ACHN (cell line): ENCODE results near the gene CDKN3.
"Not testable (repeated sequence)": the region's sequence is repeated elsewhere in the genome, so short reads cannot be mapped to it uniquely, and the experiment has no call there.

Experiments used
- DNase-seq: peaks from one replicate; pipeline ENCODE4 v3.0.0-alpha.2; 2015
- in situ Hi-C: cut with HindIII; loops from 2 replicates; pipeline ENCODE4 v1.10.0; 2017; ENCODE audit warnings: low sequenced_read_pairs, low pct_ligation_motif_present, low pct_unique_long_range_greater_than_20kb

The CDKN3 gene

DNA sequence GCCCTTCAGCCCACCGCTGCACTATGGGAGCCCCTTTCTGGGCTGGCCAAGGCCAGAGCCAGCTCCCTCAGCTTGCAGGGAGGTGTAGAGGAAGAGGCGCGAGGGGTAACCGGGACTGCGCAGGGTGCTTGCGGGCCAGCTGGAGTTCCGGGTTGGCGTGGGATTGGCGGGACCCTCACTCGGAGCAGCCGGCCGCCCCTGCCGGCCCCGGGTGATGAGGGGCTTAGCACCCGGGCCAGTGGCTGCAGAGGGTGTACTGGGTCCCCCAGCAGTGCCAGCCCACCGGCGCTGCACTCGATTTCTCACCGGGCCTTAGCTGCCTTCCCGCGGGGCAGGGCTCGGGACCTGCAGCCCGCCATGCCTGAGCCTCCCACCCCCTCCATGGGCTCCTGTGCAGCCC is 46.2 kb downstream of the CDKN3 start:
- in situ Hi-C loops, DNase-seq: not testable (repeated sequence)

- DNase-seq: no peak
- in situ Hi-C loops: no loop called here
Observed at GRCh38 chr14:54443981-54444380, 47.2 kb downstream of the CDKN3 start.

GRCh38 chr14:54444681-54445080 is 47.9 kb downstream of the CDKN3 start:
- in situ Hi-C loops: no loop called here
- no peak for DNase-seq

GRCh38 chr14:54446161-54446693 is 49.4 kb downstream of the CDKN3 start:
- no peak for DNase-seq

DNA sequence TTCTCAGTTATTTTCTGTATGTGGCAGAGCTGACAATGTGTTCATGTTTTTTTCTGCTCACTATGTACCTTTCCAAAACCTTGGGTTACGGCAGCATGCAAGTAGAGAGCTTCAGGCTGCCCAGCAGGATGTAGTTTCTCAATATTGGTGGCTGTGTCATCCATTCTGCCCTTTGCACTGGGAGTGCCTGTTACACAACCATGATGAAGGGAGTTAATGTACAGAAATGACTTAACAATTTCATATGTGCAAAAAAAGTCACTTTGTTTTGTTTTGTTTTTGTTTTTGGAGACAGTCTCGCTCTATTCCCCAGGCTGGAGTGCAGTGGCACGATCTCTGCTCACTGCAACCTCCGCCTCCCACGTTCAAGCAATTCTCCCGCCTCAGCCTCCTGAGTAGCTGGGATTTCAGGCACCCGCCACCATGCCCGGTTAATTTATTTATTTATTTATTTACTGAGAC is 50.5 kb downstream of the CDKN3 start:
- DNase-seq: no peak
- in situ Hi-C loops: no loop called here

More at GRCh38 chr14:54446161-54446693, 49.4 kb downstream of the CDKN3 start:
- in situ Hi-C loops: no loop called here

DNA sequence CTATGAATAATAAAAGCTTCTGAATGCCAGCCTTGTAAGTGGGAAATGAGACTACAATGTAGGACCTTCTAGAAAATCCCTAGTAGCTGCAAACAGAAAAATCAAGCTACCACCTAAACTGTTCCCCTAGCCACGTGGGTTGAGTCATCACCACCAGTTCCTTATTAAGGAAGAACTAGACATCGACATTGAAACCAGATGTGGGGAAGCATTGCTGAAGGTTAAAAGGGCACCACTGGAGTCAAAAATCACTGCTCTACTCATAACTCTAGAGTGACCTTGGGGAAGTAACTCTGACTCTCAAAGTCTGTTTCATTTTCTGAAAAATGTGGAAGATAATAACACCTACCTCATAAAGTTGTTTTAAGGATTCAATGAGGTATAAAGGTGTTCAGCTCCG is 53.7 kb downstream of the CDKN3 start:
- in situ Hi-C loops: no loop called here
- DNase-seq: no peak

DNA sequence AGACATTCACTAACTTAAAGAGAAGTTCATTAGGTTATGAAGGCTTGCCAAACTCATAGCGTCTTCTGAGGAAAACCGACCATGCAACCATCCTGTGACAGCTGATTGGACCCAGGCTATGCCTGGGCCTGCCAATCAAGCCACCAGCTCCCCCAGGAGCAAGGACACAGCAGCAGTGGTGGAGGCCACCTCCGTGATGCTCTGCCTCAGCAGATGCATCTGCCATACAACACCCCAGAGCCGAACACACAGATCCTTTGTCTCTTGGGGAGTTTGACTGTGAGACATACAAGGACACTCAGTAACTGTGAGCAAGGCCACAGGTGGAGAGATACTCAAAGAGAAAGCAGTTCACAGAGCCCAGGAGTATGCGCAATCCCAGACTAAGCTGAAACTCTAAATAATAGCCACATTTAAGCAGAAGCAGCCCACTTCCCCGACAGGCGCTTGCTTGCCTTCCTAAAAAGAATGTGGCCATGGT is 54.4 kb downstream of the CDKN3 start:
- no peak for DNase-seq
- in situ Hi-C loops: no loop called here

DNA sequence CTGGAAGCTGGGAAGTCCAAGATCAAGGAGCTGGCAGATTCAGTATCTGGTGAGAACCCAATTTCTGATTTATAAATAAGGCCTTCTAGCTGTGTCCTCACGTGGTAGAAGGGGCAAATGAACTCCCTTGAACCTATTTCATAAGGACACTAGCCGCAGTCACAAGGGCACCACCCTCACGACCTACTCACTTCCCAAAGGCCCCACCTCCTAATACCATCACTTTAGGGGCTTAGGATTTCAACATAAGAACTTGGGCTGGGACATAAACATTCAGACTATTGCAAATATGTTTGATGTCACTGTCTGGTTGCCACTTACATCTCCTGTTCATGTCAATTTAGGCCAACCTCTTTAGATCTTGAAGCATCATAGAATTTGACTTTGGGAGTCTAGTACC is 55.2 kb downstream of the CDKN3 start:
- no peak for DNase-seq

DNA sequence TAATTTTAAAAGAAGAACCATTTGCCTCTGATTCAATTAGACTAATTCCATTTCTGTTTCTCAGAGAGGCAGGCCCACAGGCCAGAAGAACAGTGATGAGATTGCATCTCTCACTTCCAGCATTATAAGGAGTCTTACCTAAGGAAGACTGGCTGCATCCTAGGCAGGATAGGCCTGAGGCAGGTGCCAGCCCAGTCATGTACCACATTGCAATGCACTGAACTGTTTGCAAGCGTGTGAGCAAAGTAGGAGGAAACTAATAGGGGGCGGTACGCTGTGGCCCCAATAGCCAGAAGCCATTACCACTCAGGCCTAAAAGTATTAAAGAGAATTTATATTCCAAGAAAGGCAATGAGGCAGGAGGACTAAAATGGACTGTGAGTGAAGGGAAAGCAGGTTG is 56.4 kb downstream of the CDKN3 start:
- in situ Hi-C loops: no loop called here
- no peak for DNase-seq

More for the DNA sequence above, 55.2 kb downstream of the CDKN3 start:
- in situ Hi-C loops: no loop called here

DNA sequence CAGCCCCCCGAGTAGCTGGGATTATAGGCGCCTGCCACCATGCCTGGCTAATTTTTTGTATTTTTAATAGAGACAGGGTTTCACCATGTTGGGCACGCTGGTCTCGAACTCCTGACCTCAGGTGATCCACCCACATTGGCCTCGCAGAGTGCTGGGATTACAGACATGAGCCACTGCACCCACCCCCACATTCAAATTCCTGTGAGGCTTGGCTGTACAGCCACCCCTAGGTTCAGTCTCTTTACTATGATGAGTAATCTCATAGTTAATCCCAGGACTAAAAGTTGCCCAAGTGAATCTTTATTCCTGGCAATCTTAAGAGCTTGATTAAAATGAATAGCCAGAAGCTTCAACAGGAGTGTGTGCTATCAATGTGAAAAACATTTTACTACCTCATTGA is 57.2 kb downstream of the CDKN3 start:
- DNase-seq, in situ Hi-C loops: not testable (repeated sequence)

DNA sequence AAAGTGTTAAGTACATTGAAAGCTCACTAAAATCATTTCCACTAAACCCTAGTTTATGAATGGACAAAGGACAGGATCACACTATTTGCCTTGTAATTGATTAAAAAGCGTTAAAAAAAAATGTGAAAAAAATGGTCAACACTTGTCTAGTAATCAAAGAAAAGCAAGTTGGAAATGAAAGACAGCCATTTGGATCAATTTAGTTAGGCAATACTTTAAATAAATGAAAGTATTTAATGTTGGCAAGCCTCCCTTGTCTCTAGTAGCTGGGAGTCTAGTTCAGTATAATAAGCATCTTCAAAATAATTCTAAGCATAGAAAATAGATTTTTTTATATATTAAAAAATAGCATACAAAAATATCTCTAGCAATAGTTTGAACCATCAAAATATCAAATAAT is 58.6 kb downstream of the CDKN3 start:
- in situ Hi-C loops: no loop called here
- DNase-seq: no peak

DNA sequence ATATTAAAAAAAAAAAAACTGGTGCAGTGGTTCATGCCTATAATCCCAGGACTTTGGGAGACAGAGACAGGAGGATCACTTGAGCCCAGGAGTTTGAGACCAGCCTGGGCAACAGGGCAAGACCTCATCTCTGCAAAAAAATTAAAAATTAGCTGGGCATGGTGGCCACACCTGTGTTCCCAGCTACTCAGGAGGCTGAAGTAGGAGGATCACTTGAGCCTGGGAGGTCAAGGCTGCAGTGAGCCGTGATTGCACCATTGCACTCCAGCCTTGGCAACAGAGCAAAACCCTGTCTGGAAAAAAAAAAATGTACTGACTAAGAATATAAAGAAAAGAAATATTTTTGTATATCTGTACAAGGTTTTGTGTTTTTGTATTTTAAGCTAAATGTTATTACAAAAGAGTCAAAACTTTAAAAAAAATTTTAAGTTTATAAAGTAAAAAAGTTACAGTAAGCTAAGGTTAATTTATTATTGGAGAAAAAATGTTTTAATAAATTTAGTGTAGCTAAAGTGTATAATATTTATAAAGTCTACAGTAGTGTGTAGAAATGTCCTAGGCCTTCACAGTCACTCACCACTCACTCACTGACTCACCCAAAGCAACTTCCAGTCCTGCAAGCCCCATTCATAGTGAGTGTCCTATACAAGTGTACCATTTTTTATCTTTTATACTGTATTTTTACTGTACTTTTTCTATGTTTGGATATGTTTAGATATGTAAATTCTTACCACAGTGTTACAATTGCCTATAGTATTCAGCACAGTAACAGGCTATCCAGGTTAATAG is 60.2 kb downstream of the CDKN3 start:
- DNase-seq, in situ Hi-C loops: not testable (repeated sequence)

DNA sequence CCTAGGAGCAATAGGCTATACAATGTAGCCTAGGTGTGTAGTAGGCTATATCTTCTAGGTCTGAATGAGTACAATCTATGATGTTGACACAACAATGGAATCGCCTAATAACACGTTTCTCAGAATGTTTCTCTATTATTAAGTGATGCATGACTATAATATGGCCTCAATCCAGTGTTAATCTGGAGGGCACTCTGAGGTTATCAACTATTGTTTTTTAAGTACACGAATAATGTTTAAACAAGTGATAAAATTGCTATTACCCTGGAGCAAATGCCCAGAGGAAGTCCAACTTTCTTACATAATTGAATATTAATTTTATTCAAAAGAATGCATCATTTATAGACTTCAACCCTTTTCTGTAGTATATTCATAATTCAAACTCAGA is 60.8 kb downstream of the CDKN3 start:
- DNase-seq: no peak
- in situ Hi-C loops: no loop called here

DNA sequence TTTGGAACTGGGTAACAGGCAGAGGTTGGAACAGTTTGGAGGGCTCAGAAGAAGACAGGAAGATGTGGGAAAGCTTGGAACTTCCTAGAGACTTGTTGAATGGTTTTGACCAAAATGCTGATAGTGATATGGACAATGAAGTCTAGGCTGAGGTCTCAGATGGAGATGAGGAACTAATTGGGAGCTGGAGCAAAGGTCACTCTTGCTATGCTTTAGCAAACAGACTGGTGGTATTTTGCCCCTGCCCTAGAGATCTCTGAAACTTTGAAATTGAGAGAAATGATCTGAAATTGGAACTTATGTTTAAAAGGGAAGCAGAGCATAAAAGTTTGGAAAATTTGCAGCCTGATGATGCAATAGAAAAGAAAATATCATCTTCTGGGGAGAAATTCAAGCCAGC is 61.7 kb downstream of the CDKN3 start:
- in situ Hi-C loops, DNase-seq: not testable (repeated sequence)

- in situ Hi-C loops: no loop called here
Observed at GRCh38 chr14:54459106-54459505, 62.3 kb downstream of the CDKN3 start.

DNA sequence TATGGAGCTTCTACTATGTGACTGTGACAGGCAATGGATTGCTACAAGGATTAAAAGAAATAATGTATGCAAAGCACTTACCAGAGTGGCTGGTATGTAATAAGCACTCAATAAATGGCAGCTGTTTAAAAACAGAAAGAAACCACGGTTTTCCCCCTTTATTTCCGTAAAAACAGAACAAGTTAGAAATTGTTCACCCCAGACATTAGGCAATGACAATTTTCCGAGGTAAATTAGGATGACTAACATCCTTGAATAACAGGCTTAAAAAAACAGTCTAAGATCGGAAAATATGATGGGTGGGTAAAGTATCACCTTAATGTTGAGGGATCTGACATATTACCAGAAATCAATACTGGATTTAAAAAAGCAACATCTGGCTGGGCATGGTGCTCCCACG is 65.2 kb downstream of the CDKN3 start:
- in situ Hi-C loops: no loop called here

More at GRCh38 chr14:54459106-54459505, 62.3 kb downstream of the CDKN3 start:
- no peak for DNase-seq

GRCh38 chr14:54465654-54466053 is 68.8 kb downstream of the CDKN3 start:
- DNase-seq: no peak
- in situ Hi-C loops: no loop called here

More for the DNA sequence above, 65.2 kb downstream of the CDKN3 start:
- DNase-seq: no peak

- DNase-seq: no peak
- in situ Hi-C loops: no loop called here
Observed at GRCh38 chr14:54467280-54467679, 70.5 kb downstream of the CDKN3 start.
